B cell (primary cell): ENCODE measurements around the gene CD276.

ENCODE experiments used
- EZH2 ChIP-seq: IDR thresholded peaks from 2 replicates; pipeline ENCODE4 v1.6.1; 2012; ENCODE audit warnings: borderline replicate concordance, low read depth, mild to moderate bottlenecking, moderate library complexity, low read length; ENCODE audit not compliant: insufficient read depth, poor library complexity, severe bottlenecking
- TF ChIP-seq, protein P1 (sequence below): fragments of 200-600 bp; IDR thresholded peaks from one replicate; pipeline ENCODE4 v1.8.0; 2022; ENCODE audit warnings: antibody characterized with exemption, mild to moderate bottlenecking

DNA sequence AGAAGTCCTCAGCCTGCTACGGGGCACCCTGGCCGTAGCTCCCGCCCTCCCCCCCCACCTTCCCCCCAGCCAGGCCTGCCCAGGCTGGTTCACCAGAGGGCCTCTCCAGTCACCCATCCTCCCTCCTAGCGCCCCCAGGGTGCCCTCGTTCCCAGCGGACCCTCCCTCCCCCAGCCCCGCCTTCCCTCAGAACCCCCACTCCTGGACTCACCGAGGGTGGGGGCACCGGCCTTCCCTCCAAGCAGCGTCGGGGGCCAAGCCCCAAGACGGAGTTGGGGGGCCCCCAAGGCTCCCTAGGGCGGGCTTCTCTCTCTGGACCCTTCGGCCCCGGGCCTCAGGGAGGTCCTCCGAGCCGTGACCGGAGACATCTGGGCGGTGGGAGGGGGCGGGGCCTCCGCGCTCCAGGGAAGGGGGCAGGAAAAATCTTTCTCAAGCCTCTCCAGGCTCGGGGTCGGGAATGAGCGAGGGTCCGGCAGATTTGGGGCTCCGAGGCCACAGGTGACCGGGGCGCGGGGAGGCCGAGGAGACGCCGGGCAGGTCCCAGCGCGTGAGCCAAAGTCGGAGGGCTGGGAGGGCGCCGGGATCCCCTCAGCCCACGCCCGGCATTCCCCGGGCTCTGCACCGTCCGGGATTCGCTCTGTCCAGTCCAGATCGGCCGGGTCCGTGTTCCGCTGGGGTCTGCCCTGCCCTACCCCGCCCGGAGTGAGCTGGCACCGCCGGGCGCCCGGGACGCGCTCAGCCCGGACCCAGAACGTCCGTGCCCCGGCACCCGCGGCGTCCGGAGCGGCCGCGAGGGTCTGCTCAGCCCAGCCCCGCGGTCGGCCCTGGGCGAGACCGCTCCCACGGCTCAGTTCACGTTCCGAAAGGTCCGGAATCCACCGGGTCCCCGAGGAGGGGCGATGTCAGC is 68.0 kb downstream of the CD276 start:
- TF ChIP-seq EZH2, result no peak
- TF ChIP-seq, protein P1, sequence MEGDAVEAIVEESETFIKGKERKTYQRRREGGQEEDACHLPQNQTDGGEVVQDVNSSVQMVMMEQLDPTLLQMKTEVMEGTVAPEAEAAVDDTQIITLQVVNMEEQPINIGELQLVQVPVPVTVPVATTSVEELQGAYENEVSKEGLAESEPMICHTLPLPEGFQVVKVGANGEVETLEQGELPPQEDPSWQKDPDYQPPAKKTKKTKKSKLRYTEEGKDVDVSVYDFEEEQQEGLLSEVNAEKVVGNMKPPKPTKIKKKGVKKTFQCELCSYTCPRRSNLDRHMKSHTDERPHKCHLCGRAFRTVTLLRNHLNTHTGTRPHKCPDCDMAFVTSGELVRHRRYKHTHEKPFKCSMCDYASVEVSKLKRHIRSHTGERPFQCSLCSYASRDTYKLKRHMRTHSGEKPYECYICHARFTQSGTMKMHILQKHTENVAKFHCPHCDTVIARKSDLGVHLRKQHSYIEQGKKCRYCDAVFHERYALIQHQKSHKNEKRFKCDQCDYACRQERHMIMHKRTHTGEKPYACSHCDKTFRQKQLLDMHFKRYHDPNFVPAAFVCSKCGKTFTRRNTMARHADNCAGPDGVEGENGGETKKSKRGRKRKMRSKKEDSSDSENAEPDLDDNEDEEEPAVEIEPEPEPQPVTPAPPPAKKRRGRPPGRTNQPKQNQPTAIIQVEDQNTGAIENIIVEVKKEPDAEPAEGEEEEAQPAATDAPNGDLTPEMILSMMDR, result no peak
